Measurements from ENCODE around the gene MASP2.
"Not testable (repeated sequence)": the region's sequence is repeated elsewhere in the genome, so short reads cannot be mapped to it uniquely, and the experiment has no call there.

MASP2 gene

GRCh38 chr1:11037019-11037739, 9.9 kb downstream of the MASP2 start:
- not testable (repeated sequence) for DNase-seq

GRCh38 chr1:11031624-11032262, 15.3 kb downstream of the MASP2 start:
- DNase-seq = no peak

- no peak for DNase-seq
Measured at GRCh38 chr1:11030865-11031264, 16.2 kb downstream of the MASP2 start.

- DNase-seq = no peak
Measured at GRCh38 chr1:11028018-11028417, 19.0 kb downstream of the MASP2 start.

GRCh38 chr1:11027316-11027715, 19.7 kb downstream of the MASP2 start:
- DNase-seq = no peak

GRCh38 chr1:11026903-11027302, 20.1 kb downstream of the MASP2 start:
- DNase-seq = no peak

GRCh38 chr1:11026052-11026451, 21.0 kb downstream of the MASP2 start:
- no peak for DNase-seq

GRCh38 chr1:11025618-11026017, 21.4 kb downstream of the MASP2 start:
- no peak for DNase-seq

- no peak for DNase-seq
Measured at GRCh38 chr1:11024874-11025203, 22.2 kb downstream of the MASP2 start.

GRCh38 chr1:11024154-11024873, 22.7 kb downstream of the MASP2 start:
- no peak for DNase-seq

GRCh38 chr1:11023201-11023600, 23.8 kb downstream of the MASP2 start:
- DNase-seq = no peak

GRCh38 chr1:11019971-11020370, 27.1 kb downstream of the MASP2 start:
- no peak for DNase-seq

- DNase-seq = not testable (repeated sequence)
Measured at GRCh38 chr1:11019358-11019757, 27.7 kb downstream of the MASP2 start.

- no peak for DNase-seq
Measured at GRCh38 chr1:11013160-11013531, 33.9 kb downstream of the MASP2 start.

GRCh38 chr1:11012260-11013159, 34.5 kb downstream of the MASP2 start, which contains the start of gene TARDBP:
TARDBP (plus strand) TSS chr1:11012654; CDS start chr1:11013728, 1,074 bp downstream.
- DNase-seq = peak; percentile 89

- no peak for DNase-seq
Measured at GRCh38 chr1:11000526-11000925, 46.5 kb downstream of the MASP2 start.

- DNase-seq = no peak
Measured at GRCh38 chr1:10996100-10996499, 50.9 kb downstream of the MASP2 start.

- DNase-seq = no peak
Measured at GRCh38 chr1:10992864-10993263, 54.2 kb downstream of the MASP2 start.

GRCh38 chr1:10992004-10992403, 55.0 kb downstream of the MASP2 start:
- not testable (repeated sequence) for DNase-seq

GRCh38 chr1:10990828-10991227, 56.2 kb downstream of the MASP2 start:
- no peak for DNase-seq

GRCh38 chr1:10989920-10990516, 57.0 kb downstream of the MASP2 start:
- not testable (repeated sequence) for DNase-seq

GRCh38 chr1:10989095-10989494, 57.9 kb downstream of the MASP2 start:
- no peak for DNase-seq

Measured in activated CD4-positive, alpha-beta T cell treated with anti-CD3 and anti-CD28 coated beads, Interleukin-2, amount 50 U/mL, for 1 hour (primary cell).